ENCODE data around the gene KHDRBS2. TPM values are rescaled to one million over a fixed set of nuclear protein-coding genes. Genes with fewer than 3 reads are reported as not detected.

KHDRBS2 gene
- total RNA-seq, 2 donors from 2014 or later, result 0.36 TPM; not detected in 1

DNA sequence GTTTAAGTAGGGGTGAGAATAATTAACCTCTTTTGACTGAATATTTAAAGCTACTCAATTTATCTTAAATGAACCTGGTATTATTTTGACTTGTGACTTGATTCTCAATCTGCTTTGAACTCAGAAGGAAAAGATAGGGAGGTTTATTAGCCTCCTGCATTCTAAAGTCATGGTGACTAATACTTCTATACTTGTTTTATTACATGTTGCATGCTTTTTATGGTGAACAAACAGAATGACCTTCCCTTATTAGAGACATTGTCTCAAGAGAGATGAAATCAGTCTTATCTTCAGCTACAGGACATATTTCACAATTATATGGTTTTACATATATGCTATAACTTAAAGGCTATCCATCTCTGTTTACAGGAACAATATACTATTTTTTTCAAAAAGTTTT is 336.9 kb downstream of the KHDRBS2 start:
- Mint-ChIP-seq H3K27ac (no peak overlapping the region), H3K4me3 (no peak overlapping the region), H3K4me1 (ENCODE audit: low read depth in 2 of 2) (no peaks in the 10 kb centered on the region), H3K36me3 (peaks cover 8% of the 10 kb centered on the region), H3K9me3 (peaks cover 22% of the 10 kb centered on the region), H3K27me3 (no peaks in the 10 kb centered on the region)
- DNase-seq (ENCODE audit: low spot score), result no peak
- no peak for ATAC-seq

DNA sequence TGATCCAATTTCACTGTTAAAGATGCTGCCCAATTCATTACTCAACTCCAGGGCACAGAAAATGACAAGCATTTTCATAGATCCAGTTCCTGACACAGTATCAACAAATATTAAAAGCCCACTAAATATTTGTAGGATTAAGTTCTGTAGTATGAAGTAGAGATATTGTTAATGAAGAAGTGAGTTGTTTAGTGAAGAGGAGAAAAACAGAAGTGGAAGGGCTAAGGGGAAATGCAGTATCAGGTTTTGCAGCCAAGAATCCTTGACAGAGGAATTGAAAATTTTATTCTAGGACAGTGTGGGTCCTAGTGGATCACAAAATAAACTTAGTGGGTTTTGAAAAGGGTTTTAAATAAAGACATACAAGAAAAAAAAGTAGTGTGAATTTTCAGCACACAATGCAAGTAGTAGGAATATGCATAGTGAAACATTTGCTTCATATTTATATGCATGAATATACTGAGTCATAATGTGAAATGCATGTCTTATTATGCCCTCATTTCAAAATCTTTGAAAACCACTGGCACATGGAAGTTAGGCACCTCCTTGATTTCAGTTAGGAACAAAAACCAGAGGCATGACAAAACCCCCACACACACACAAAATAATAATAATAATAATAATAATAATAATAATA is 338.6 kb downstream of the KHDRBS2 start:
- no peaks in the 10 kb centered on the region for H3K27me3 Mint-ChIP-seq
- no peaks in the 10 kb centered on the region for H3K4me1 Mint-ChIP-seq (ENCODE audit: low read depth in 2 of 2)
- H3K9me3 Mint-ChIP-seq, result peaks cover 28% of the 10 kb centered on the region
- H3K36me3 Mint-ChIP-seq, result peaks cover 10% of the 10 kb centered on the region
- no peak overlapping the region for H3K27ac Mint-ChIP-seq
- no peak overlapping the region for H3K4me3 Mint-ChIP-seq
- ATAC-seq (no peak), DNase-seq (ENCODE audit: low spot score) (no peak)

DNA sequence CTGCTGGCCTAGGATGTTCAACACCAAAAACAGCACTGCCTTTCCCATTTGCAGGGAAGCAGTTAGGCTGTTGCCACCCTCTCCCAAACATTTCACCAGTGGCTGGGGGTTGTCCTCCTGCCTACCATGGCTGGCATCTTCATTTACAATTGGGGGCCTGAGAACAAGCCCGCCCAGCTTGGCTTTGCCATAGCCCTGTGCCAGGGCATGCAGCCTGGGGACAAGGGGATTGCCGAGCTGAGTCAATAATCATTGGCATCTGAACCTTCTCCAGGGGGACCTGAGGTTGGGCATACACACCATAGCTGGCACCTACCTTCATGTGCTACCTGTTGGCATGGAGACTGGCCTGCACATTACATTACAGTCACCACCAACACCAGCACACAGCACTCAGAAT is 345.1 kb downstream of the KHDRBS2 start:
- H3K4me1 Mint-ChIP-seq (ENCODE audit: low read depth in 2 of 2), result no peaks in the 10 kb centered on the region
- peaks cover 9% of the 10 kb centered on the region for H3K36me3 Mint-ChIP-seq
- ATAC-seq (no peak), DNase-seq (ENCODE audit: low spot score) (no peak)
- no peak overlapping the region for H3K27ac Mint-ChIP-seq
- no peaks in the 10 kb centered on the region for H3K27me3 Mint-ChIP-seq
- H3K4me3 Mint-ChIP-seq, result no peak overlapping the region
- peaks cover 32% of the 10 kb centered on the region for H3K9me3 Mint-ChIP-seq

- Mint-ChIP-seq H3K36me3 (no peaks in the 10 kb centered on the region), H3K27me3 (no peaks in the 10 kb centered on the region), H3K9me3 (peaks cover 18% of the 10 kb centered on the region), H3K4me1 (ENCODE audit: low read depth in 2 of 2) (no peaks in the 10 kb centered on the region), H3K27ac (no peak overlapping the region), H3K4me3 (no peak overlapping the region)
- DNase-seq (ENCODE audit: low spot score), result no peak
- no peak for ATAC-seq
These were observed 350.7 kb downstream of the KHDRBS2 start for GRCh38 chr6:61935242-61935846.

GRCh38 chr6:61909486-61909885 is 376.5 kb downstream of the KHDRBS2 start:
- no peaks in the 10 kb centered on the region for H3K4me1 Mint-ChIP-seq (ENCODE audit: low read depth in 2 of 2)
- DNase-seq (ENCODE audit: low spot score) (no peak), ATAC-seq (no peak)
- H3K9me3 Mint-ChIP-seq, result peaks cover 26% of the 10 kb centered on the region
- H3K27ac Mint-ChIP-seq, result no peak overlapping the region
- no peaks in the 10 kb centered on the region for H3K27me3 Mint-ChIP-seq
- no peak overlapping the region for H3K4me3 Mint-ChIP-seq
- H3K36me3 Mint-ChIP-seq, result peaks cover 4% of the 10 kb centered on the region

DNA sequence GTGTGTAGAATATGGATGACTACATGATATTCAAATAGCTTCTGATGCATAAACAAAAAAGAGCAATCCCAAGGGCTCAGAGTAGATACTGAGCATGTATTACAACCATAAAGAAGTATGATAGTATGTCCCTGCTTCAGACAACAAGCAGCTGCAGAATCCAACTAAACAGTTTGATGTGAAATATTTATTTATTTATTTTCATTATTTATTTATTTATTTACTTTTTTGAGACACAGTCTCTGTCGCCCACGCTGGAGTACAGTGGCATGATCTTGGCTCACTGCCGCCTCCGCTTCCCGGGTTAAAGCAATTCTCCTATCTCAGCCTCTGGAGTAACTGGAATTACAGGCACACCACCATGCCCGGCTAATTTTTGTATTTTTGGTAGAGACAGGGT is 384.3 kb downstream of the KHDRBS2 start:
- H3K27ac Mint-ChIP-seq, result no peak overlapping the region
- no peaks in the 10 kb centered on the region for H3K27me3 Mint-ChIP-seq
- H3K36me3 Mint-ChIP-seq, result peaks cover 2% of the 10 kb centered on the region
- no peak overlapping the region for H3K4me3 Mint-ChIP-seq
- H3K9me3 Mint-ChIP-seq, result peaks cover 14% of the 10 kb centered on the region
- no peaks in the 10 kb centered on the region for H3K4me1 Mint-ChIP-seq (ENCODE audit: low read depth in 2 of 2)
- DNase-seq (ENCODE audit: low spot score), result no peak
- ATAC-seq, result no peak

- H3K27ac Mint-ChIP-seq, result no peak overlapping the region
- peaks cover 11% of the 10 kb centered on the region for H3K36me3 Mint-ChIP-seq
- ATAC-seq, result no peak
- no peaks in the 10 kb centered on the region for H3K27me3 Mint-ChIP-seq
- H3K9me3 Mint-ChIP-seq, result peaks cover 15% of the 10 kb centered on the region
- DNase-seq (ENCODE audit: low spot score), result no peak
- H3K4me1 Mint-ChIP-seq (ENCODE audit: low read depth in 2 of 2), result no peaks in the 10 kb centered on the region
- H3K4me3 Mint-ChIP-seq, result no peak overlapping the region
These were observed 391.5 kb downstream of the KHDRBS2 start for GRCh38 chr6:61894536-61894935.

DNA sequence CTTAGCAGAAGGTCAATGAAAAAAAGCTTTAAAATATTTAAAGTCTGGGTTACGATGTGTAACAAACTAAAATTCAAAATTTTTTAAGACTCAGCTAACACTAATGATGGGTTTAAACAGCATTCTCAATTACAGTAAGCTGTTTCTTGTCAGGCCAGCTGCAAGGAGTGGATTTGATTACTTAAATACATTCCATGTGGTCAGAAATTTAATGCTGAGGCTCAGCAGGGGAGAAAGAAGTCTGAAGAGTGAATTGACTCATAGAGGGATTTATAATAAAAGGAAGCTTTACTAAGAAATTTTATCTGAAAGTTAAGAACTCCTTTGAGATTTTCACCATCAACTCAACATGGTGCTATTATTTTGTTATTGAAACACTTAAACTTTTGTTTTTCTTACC is 398.6 kb downstream of the KHDRBS2 start:
- peaks cover 24% of the 10 kb centered on the region for H3K9me3 Mint-ChIP-seq
- peaks cover 4% of the 10 kb centered on the region for H3K36me3 Mint-ChIP-seq
- ATAC-seq, result no peak
- H3K27ac Mint-ChIP-seq, result no peak overlapping the region
- no peak overlapping the region for H3K4me3 Mint-ChIP-seq
- no peaks in the 10 kb centered on the region for H3K27me3 Mint-ChIP-seq
- no peaks in the 10 kb centered on the region for H3K4me1 Mint-ChIP-seq (ENCODE audit: low read depth in 2 of 2)
- no peak for DNase-seq (ENCODE audit: low spot score)

DNA sequence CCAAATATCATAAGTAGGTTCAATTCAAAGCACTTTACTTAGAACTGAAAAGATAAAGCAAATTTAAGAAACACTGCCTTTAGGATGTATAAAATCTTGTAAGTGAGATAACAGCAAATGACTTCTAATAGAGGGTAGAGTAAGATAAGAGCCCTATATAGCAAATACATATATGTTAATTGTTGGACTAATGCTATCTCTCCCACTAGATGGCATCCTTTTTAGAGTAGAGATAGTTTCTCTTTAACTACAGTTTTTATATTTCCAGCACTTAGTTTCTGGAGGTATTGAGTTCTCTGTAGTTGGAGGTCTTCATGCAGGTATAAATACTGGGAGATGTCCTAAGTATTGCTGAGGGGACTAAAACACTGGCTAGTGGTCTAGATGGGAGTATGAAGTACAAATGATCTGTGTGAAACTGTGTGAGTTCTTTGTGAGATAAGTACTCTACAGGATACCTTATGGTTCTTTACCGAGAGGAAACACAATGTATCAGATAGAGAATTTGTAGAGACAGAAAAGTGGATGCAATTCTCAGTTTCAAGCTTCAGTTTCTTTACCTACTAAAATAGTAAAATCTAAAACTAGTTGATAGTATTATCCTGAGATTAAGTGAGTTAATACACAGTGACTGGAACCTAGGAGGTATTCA is 399.3 kb downstream of the KHDRBS2 start:
- H3K27ac Mint-ChIP-seq, result no peak overlapping the region
- no peaks in the 10 kb centered on the region for H3K27me3 Mint-ChIP-seq
- no peaks in the 10 kb centered on the region for H3K4me1 Mint-ChIP-seq (ENCODE audit: low read depth in 2 of 2)
- no peak for DNase-seq (ENCODE audit: low spot score)
- H3K9me3 Mint-ChIP-seq, result peaks cover 24% of the 10 kb centered on the region
- H3K4me3 Mint-ChIP-seq, result no peak overlapping the region
- peaks cover 4% of the 10 kb centered on the region for H3K36me3 Mint-ChIP-seq
- no peak for ATAC-seq

GRCh38 chr6:61869632-61870400 is 416.2 kb downstream of the KHDRBS2 start:
- H3K27ac Mint-ChIP-seq, result no peak overlapping the region
- peaks cover 26% of the 10 kb centered on the region for H3K9me3 Mint-ChIP-seq
- peaks cover 17% of the 10 kb centered on the region for H3K36me3 Mint-ChIP-seq
- no peak overlapping the region for H3K4me3 Mint-ChIP-seq
- ATAC-seq (no peak), DNase-seq (ENCODE audit: low spot score) (no peak)
- no peaks in the 10 kb centered on the region for H3K27me3 Mint-ChIP-seq
- H3K4me1 Mint-ChIP-seq (ENCODE audit: low read depth in 2 of 2), result no peaks in the 10 kb centered on the region

- Mint-ChIP-seq H3K36me3 (peaks cover 21% of the 10 kb centered on the region), H3K27ac (no peak overlapping the region), H3K4me3 (no peak overlapping the region), H3K4me1 (ENCODE audit: low read depth in 2 of 2) (no peaks in the 10 kb centered on the region), H3K27me3 (no peaks in the 10 kb centered on the region), H3K9me3 (peaks cover 31% of the 10 kb centered on the region)
- ATAC-seq, result no peak
- no peak for DNase-seq (ENCODE audit: low spot score)
These were observed 417.4 kb downstream of the KHDRBS2 start for GRCh38 chr6:61868507-61869080.

DNA sequence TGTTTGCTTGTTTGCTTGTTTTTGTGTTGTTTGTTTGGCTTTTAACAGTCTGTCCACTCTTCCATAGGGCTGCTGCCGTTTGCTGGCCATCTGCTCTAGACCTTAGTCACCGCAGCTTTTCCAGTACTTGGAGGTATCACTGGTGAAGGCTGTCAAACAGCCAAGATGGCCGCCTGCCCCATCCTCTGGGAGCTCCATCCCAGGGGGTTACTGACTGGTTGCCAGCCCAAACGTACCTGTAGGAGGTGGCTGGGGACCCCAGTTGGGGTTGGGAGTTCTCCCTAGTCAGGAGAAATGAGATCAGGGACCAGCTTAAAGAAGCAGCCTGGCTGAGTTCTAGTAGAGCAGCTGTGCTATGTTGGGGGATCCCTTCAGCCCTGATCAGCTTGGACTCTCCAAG is 418.4 kb downstream of the KHDRBS2 start:
- H3K27ac Mint-ChIP-seq, result no peak overlapping the region
- H3K4me1 Mint-ChIP-seq (ENCODE audit: low read depth in 2 of 2), result no peaks in the 10 kb centered on the region
- ATAC-seq (no peak), DNase-seq (ENCODE audit: low spot score) (no peak)
- no peak overlapping the region for H3K4me3 Mint-ChIP-seq
- H3K9me3 Mint-ChIP-seq, result peaks cover 40% of the 10 kb centered on the region
- no peaks in the 10 kb centered on the region for H3K27me3 Mint-ChIP-seq
- H3K36me3 Mint-ChIP-seq, result peaks cover 27% of the 10 kb centered on the region

GRCh38 chr6:61857541-61857940 is 428.5 kb downstream of the KHDRBS2 start:
- Mint-ChIP-seq H3K36me3 (no peaks in the 10 kb centered on the region), H3K4me3 (no peak overlapping the region), H3K27ac (no peak overlapping the region), H3K9me3 (peaks cover 17% of the 10 kb centered on the region), H3K27me3 (no peaks in the 10 kb centered on the region), H3K4me1 (ENCODE audit: low read depth in 2 of 2) (no peaks in the 10 kb centered on the region)
- DNase-seq (ENCODE audit: low spot score), result no peak
- no peak for ATAC-seq

- Mint-ChIP-seq H3K27ac (no peak overlapping the region), H3K27me3 (no peaks in the 10 kb centered on the region), H3K4me1 (ENCODE audit: low read depth in 2 of 2) (no peaks in the 10 kb centered on the region), H3K9me3 (peaks cover 7% of the 10 kb centered on the region), H3K36me3 (no peaks in the 10 kb centered on the region), H3K4me3 (no peak overlapping the region)
- ATAC-seq (no peak), DNase-seq (ENCODE audit: low spot score) (no peak)
These were observed 444.1 kb downstream of the KHDRBS2 start for GRCh38 chr6:61841958-61842357.
